ENCODE results near the gene MEIS1.

Gene MEIS1

GRCh38 chr2:66555091-66555490 is 120.2 kb downstream of the MEIS1 start (continued):
- TF ChIP-seq ZBTB49 (tag by site-specific recombination; IDR thresholded peaks at IDR 0.05; ENCODE audit: low read depth) (no peak), ZXDB (tag by site-specific recombination; IDR thresholded peaks at IDR 0.05) (peak; percentile 43; the same call in 1 of the 2 replicates), GLIS1 (tag by site-specific recombination; IDR thresholded peaks at IDR 0.05) (no peak), MZF1 (tag by site-specific recombination; IDR thresholded peaks at IDR 0.05; ENCODE audit: borderline replicate concordance) (no peak), ZNF362 (tag by site-specific recombination; IDR thresholded peaks at IDR 0.05) (no peak), KLF16 (tag by site-specific recombination; IDR thresholded peaks at IDR 0.05) (peak; percentile 94), ZNF10 (tag by site-specific recombination; IDR thresholded peaks at IDR 0.05) (no peak), FEZF1 (tag by site-specific recombination; IDR thresholded peaks at IDR 0.05) (peak; percentile 43; the same call in 1 of the 2 replicates), ZNF423 (tag by site-specific recombination; IDR thresholded peaks at IDR 0.05) (no peak), ZNF248 (tag by site-specific recombination; IDR thresholded peaks at IDR 0.05) (no peak), GFI1B (tag by site-specific recombination; IDR thresholded peaks at IDR 0.05) (0 out of 2 replicates have a peak, but pooled peaks have one; percentile 9), ZNF830 (tag by site-specific recombination; IDR thresholded peaks at IDR 0.05; ENCODE audit: low read depth) (no peak), ZNF175 (tag by site-specific recombination; IDR thresholded peaks at IDR 0.05) (no peak), ZBTB8A (tag by site-specific recombination; IDR thresholded peaks at IDR 0.05) (no peak), TRIM28 (IDR thresholded peaks at IDR 0.05; ENCODE audit: borderline replicate concordance, low read length) (no peak), ZNF16 (tag by site-specific recombination; IDR thresholded peaks at IDR 0.05; ENCODE audit: low read depth) (no peak), KLF8 (tag by site-specific recombination; IDR thresholded peaks at IDR 0.05) (peak; percentile 48; the same call in 1 of the 2 replicates), ZNF544 (tag by site-specific recombination; IDR thresholded peaks at IDR 0.05) (no peak), ZNF629 (tag by site-specific recombination; IDR thresholded peaks at IDR 0.05) (0 out of 2 replicates have a peak, but pooled peaks have one; percentile 34), IKZF3 (tag by site-specific recombination; IDR thresholded peaks at IDR 0.05) (no peak), KLF7 (tag by site-specific recombination; IDR thresholded peaks at IDR 0.05; ENCODE audit: borderline replicate concordance) (no peak), ZNF837 (tag by site-specific recombination; IDR thresholded peaks at IDR 0.05) (no peak), KLF17 (tag by site-specific recombination; IDR thresholded peaks at IDR 0.05) (no peak), ZNF510 (tag by site-specific recombination; IDR thresholded peaks at IDR 0.05; ENCODE audit: insufficient replicate concordance) (no peak), ZSCAN23 (tag by site-specific recombination; IDR thresholded peaks at IDR 0.05) (no peak), ZFP3 (tag by site-specific recombination; IDR thresholded peaks at IDR 0.05; ENCODE audit: low read depth) (no peak)
- TF ChIP-seq, protein P1, sequence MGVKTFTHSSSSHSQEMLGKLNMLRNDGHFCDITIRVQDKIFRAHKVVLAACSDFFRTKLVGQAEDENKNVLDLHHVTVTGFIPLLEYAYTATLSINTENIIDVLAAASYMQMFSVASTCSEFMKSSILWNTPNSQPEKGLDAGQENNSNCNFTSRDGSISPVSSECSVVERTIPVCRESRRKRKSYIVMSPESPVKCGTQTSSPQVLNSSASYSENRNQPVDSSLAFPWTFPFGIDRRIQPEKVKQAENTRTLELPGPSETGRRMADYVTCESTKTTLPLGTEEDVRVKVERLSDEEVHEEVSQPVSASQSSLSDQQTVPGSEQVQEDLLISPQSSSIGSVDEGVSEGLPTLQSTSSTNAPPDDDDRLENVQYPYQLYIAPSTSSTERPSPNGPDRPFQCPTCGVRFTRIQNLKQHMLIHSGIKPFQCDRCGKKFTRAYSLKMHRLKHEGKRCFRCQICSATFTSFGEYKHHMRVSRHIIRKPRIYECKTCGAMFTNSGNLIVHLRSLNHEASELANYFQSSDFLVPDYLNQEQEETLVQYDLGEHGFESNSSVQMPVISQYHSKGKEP (tag by site-specific recombination; IDR thresholded peaks at IDR 0.05), result no peak
- TF ChIP-seq, protein P2, sequence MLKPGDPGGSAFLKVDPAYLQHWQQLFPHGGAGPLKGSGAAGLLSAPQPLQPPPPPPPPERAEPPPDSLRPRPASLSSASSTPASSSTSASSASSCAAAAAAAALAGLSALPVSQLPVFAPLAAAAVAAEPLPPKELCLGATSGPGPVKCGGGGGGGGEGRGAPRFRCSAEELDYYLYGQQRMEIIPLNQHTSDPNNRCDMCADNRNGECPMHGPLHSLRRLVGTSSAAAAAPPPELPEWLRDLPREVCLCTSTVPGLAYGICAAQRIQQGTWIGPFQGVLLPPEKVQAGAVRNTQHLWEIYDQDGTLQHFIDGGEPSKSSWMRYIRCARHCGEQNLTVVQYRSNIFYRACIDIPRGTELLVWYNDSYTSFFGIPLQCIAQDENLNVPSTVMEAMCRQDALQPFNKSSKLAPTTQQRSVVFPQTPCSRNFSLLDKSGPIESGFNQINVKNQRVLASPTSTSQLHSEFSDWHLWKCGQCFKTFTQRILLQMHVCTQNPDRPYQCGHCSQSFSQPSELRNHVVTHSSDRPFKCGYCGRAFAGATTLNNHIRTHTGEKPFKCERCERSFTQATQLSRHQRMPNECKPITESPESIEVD (tag by site-specific recombination; IDR thresholded peaks at IDR 0.05), result peak; percentile 88; the same call in 1 of the 2 replicates
- TF ChIP-seq, protein P3, sequence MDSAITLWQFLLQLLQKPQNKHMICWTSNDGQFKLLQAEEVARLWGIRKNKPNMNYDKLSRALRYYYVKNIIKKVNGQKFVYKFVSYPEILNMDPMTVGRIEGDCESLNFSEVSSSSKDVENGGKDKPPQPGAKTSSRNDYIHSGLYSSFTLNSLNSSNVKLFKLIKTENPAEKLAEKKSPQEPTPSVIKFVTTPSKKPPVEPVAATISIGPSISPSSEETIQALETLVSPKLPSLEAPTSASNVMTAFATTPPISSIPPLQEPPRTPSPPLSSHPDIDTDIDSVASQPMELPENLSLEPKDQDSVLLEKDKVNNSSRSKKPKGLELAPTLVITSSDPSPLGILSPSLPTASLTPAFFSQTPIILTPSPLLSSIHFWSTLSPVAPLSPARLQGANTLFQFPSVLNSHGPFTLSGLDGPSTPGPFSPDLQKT (IDR thresholded peaks at IDR 0.05; ENCODE audit: borderline replicate concordance, low read depth, low read length), result no peak
- TF ChIP-seq, protein P4, sequence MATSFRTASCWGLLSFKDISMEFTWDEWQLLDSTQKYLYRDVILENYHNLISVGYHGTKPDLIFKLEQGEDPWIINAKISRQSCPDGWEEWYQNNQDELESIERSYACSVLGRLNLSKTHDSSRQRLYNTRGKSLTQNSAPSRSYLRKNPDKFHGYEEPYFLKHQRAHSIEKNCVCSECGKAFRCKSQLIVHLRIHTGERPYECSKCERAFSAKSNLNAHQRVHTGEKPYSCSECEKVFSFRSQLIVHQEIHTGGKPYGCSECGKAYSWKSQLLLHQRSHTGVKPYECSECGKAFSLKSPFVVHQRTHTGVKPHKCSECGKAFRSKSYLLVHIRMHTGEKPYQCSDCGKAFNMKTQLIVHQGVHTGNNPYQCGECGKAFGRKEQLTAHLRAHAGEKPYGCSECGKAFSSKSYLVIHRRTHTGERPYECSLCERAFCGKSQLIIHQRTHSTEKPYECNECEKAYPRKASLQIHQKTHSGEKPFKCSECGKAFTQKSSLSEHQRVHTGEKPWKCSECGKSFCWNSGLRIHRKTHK (tag by site-specific recombination; IDR thresholded peaks at IDR 0.05), result no peak

Measured in HEK293 (cell line).